GM19324 (cell line): Measurements from ENCODE around the gene LHFPL5.

ENCODE experiments used
- ATAC-seq: cut with Tn5 transposase; IDR thresholded peaks from one replicate; pipeline ENCODE4 v1.9.1; 2021; ENCODE audit warnings: mild to moderate bottlenecking, moderate library complexity; ENCODE audit not compliant: unreplicated experiment, low FRiP score

The LHFPL5 gene

DNA sequence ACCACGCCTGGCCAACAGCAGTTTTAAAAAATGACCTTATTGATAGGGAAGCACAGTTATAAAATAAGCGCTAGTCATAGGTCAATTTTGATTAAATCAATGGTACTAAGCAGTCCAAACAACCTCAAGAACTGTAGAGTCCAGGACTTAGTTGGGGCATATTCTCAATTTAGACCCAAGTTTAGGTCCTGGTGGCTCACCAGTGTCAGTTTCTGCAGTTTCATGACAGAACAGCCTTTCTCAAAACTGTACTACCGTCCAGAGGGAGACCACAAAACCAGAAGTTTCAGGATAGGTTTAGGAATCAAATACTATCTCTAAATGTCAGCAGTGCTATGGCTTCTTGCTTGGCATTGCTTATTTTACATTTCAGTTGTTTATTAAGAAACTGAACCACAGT is 39.1 kb downstream of the LHFPL5 start:
- ATAC-seq, result no peak

DNA sequence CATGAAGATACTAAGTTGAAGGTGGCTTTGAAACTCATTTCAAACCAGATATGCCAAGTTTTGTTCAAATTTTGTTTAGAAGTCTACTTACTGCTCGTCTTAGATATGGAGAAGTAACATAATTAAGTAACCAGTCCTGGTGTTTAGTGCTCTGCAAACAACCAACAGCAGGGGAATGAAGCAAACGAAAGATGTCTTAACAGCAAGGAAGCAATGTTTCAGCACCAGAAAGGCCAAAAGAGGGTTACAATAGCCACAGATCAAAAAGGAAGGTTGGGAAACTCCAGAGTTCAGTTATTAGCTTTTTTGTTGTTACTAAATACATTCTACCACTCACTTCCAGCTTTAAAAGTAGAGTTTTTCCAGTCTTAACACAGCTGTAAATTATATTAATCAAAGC is 45.1 kb downstream of the LHFPL5 start:
- ATAC-seq, result no peak

DNA sequence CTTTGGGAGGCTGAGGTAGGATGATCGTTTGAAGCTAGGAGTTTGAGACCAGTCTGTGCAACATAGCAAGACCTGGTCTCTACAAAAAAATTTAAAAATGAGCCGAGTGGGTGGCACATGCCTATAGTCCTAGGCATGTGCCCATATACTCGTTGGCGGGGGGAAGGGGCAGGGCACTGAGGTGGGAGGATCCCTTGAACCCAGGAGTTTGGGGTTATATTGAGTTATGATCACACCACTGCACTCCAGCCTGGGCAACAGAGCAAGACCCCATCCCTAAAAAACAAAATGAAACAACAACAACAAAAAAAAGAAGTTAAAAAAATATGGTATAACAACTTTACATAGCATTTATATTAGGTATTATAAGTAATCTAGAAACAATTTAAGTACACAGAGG is 47.8 kb downstream of the LHFPL5 start:
- no peak for ATAC-seq

DNA sequence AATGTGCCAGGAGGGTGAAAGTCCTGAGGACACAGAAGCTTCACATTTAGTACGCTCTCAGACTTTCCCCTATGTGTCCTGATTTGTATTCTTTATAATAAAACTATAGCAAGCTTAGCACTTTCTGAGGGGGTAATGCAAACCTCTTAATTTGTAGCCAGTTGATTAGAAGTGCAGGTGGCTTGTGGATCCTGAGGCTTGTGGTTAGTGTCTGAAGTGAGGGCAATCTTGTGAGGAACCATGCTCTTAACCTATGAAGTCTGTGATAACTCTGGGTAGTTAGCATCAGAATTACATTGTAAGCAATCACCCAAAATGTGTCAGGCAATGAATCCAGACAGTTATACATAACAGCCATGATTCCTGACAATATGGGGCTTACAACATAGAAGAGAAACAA is 51.1 kb downstream of the LHFPL5 start:
- ATAC-seq, result no peak

DNA sequence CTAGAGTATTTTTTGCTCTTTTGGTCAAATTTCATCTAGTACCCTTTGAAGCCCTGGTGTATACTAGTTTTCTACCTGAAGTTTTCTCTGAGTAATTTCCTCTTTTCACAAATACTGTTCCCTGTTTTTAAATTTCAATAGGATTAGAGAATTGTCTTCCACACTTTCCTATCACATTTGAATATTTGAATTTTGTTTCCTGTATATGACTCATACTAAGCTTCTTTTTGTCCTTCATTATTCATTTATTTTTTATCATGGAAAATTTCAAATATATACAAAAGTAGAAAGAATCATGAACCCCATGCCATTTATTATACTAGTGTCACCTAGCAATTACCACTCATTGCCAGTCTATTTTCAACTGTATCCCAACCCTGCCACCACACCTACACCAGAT is 52.7 kb downstream of the LHFPL5 start:
- ATAC-seq, result no peak

DNA sequence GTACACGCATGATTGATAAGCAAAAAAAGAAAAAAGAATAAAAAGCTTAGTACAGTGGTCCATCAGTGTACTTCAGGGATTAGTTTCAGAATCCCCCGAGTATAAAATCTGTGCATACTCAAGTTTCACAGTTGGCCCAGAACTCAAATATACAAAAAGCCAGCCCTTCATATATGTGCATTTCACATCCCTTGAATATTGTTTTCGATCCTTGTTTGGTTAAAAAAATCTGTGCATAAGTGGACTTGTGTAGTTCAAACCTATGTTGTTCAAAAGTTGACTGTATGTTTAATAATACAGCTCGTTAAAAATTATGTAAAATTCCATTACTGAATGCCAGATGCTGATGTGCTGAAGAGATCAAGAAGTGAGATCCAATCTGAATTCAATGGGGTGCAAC is 54.2 kb downstream of the LHFPL5 start:
- ATAC-seq, result no peak
